ENCODE data around the gene ISOC2. TPM values are rescaled to one million over a fixed set of nuclear protein-coding genes. Genes with fewer than 3 reads are reported as not detected.

Gene ISOC2
- polyA plus RNA-seq, 3 donors = 14.8 to 20.2 (median 14.9) TPM

DNA sequence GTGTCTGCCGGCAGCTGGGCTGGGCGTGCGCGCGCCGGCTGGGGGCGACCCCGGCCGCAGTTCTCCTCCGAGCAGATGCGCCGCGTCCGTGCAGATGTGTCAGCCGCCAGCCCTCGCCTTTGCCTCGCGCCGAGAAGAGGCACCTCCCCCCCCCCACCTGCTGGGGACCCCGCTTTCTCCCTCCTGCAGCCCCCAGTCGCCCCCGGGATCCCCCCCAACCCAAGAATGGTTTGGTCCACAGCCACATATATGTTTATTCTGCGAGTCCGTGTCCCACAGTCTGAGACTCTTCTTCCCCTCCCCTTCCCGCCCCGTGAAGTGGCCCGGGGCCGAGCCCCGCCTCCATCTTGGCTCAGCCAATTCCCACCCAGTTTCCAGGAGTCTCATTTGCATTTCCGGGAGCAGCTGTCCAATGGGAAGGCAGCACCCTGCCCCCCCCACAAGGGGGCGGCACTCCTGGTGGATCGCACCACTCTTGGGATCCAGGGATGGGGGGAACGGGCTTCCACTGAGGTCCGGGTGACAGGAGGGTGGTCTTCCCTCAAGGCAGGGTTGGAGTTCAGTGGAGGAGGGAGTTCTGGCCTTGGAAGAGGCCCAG lies 8.6 kb downstream of the ISOC2 start:
- peaks cover 27 to 36% (median 29%) of the 10 kb centered on the region in 3 donors for H3K27me3 Mint-ChIP-seq (ENCODE audit: low read depth in 3 of 3)
- peaks cover 5 to 7% of the 10 kb centered on the region in 2 donors for H3K9me3 ChIP-seq (replicated peaks in 1 of 2; ENCODE audit: control insufficient read depth in 1 of 2, insufficient read depth in 1 of 2, low read length in 2 of 2)
- peaks cover 6% of the 10 kb centered on the region for H3K4me1 Mint-ChIP-seq
- peaks cover 0 to 14% (median 9%) of the 10 kb centered on the region in 7 donors for H3K9me3 Mint-ChIP-seq
- no peak overlapping the region for H2AFZ ChIP-seq (ENCODE audit: insufficient read depth, low read depth, low read length, poor library complexity, severe bottlenecking)
- no peak overlapping the region for H3K27ac Mint-ChIP-seq
- H3K36me3 Mint-ChIP-seq = peaks cover 17 to 28% of the 10 kb centered on the region in 2 donors
- H3K4me3 ChIP-seq (replicated peaks in 1 of 3; ENCODE audit: low read depth in 2 of 3, low read length in 3 of 3) = no peak overlapping the region
- intact Hi-C loops (cut with micrococcal nuclease) = loop anchor here (10.0 kb wide), 2 partner anchors 158 to 308 kb away; partner anchors contain the start of gene TNNT1 (in 1 of the 2)
- H3K4me2 ChIP-seq (replicated peaks; ENCODE audit: extremely low read depth, low read length, poor library complexity, severe bottlenecking) = no peak overlapping the region
- peaks cover 0 to 5% of the 10 kb centered on the region in 2 donors for H3K36me3 ChIP-seq (replicated peaks in 1 of 2; ENCODE audit: control insufficient read depth in 1 of 2, insufficient read depth in 2 of 2, low read length in 2 of 2)
- TF ChIP-seq, protein P1, sequence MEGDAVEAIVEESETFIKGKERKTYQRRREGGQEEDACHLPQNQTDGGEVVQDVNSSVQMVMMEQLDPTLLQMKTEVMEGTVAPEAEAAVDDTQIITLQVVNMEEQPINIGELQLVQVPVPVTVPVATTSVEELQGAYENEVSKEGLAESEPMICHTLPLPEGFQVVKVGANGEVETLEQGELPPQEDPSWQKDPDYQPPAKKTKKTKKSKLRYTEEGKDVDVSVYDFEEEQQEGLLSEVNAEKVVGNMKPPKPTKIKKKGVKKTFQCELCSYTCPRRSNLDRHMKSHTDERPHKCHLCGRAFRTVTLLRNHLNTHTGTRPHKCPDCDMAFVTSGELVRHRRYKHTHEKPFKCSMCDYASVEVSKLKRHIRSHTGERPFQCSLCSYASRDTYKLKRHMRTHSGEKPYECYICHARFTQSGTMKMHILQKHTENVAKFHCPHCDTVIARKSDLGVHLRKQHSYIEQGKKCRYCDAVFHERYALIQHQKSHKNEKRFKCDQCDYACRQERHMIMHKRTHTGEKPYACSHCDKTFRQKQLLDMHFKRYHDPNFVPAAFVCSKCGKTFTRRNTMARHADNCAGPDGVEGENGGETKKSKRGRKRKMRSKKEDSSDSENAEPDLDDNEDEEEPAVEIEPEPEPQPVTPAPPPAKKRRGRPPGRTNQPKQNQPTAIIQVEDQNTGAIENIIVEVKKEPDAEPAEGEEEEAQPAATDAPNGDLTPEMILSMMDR (IDR thresholded peaks at IDR 0.05) = no peak
- H3K4me1 ChIP-seq (ENCODE audit: control insufficient read depth in 1 of 2, insufficient read depth in 2 of 2, low read length in 2 of 2) = peaks cover 5 to 10% of the 10 kb centered on the region in 2 donors
- no peak overlapping the region for H3K27ac ChIP-seq (ENCODE audit: low read depth in 1 of 2, low read length in 2 of 2)
- 22% methylated on average over 29 of the region's 34 CpGs for WGBS (ENCODE audit: insufficient coverage)
- peak in 2 of 3 donors; percentile 24 to 38 for DNase-seq
- H3K79me2 ChIP-seq (ENCODE audit: insufficient read depth, low read length) = no peaks in the 10 kb centered on the region
- peaks cover 3% of the 10 kb centered on the region for H4K20me1 ChIP-seq (ENCODE audit: insufficient read depth, low read length)
- peak overlapping the region in 1 of 2 donors; percentile 9 for H3K4me3 Mint-ChIP-seq
- no peak overlapping the region for H3K9ac ChIP-seq (ENCODE audit: insufficient read depth, low read length, poor library complexity, severe bottlenecking)
- peaks cover 10 to 38% of the 10 kb centered on the region in 2 donors for H3K27me3 ChIP-seq (ENCODE audit: control insufficient read depth in 2 of 2, insufficient read depth in 2 of 2, low read length in 2 of 2)

- Histone ChIP-seq H3K79me2 (ENCODE audit: insufficient read depth, low read length) (no peaks in the 10 kb centered on the region), H3K4me2 (replicated peaks; ENCODE audit: extremely low read depth, low read length, poor library complexity, severe bottlenecking) (peak overlapping the region; percentile 2), H2AFZ (ENCODE audit: insufficient read depth, low read depth, low read length, poor library complexity, severe bottlenecking) (no peak overlapping the region), H3K27me3 (ENCODE audit: control insufficient read depth in 2 of 2, insufficient read depth in 2 of 2, low read length in 2 of 2) (peaks cover 10 to 44% of the 10 kb centered on the region in 2 donors), H3K9ac (ENCODE audit: insufficient read depth, low read length, poor library complexity, severe bottlenecking) (no peak overlapping the region), H3K4me1 (ENCODE audit: control insufficient read depth in 1 of 2, insufficient read depth in 2 of 2, low read length in 2 of 2) (peaks cover 5 to 10% of the 10 kb centered on the region in 2 donors), H3K9me3 (replicated peaks in 1 of 2; ENCODE audit: control insufficient read depth in 1 of 2, insufficient read depth in 1 of 2, low read length in 2 of 2) (peaks cover 5 to 7% of the 10 kb centered on the region in 2 donors), H4K20me1 (ENCODE audit: insufficient read depth, low read length) (peaks cover 3% of the 10 kb centered on the region), H3K36me3 (replicated peaks in 1 of 2; ENCODE audit: control insufficient read depth in 1 of 2, insufficient read depth in 2 of 2, low read length in 2 of 2) (peaks cover 0 to 5% of the 10 kb centered on the region in 2 donors), H3K4me3 (replicated peaks in 1 of 3; ENCODE audit: low read depth in 2 of 3, low read length in 3 of 3) (no peak overlapping the region), H3K27ac (ENCODE audit: low read depth in 1 of 2, low read length in 2 of 2) (no peak overlapping the region)
- Mint-ChIP-seq H3K4me3 (peak overlapping the region in 1 of 2 donors; percentile 65), H3K27ac (peak overlapping the region in 1 of 7 donors; percentile 50), H3K9me3 (peaks cover 0 to 14% (median 9%) of the 10 kb centered on the region in 7 donors), H3K4me1 (peaks cover 6% of the 10 kb centered on the region), H3K36me3 (peaks cover 17 to 26% of the 10 kb centered on the region in 2 donors), H3K27me3 (ENCODE audit: low read depth in 3 of 3) (peaks cover 27 to 36% (median 29%) of the 10 kb centered on the region in 3 donors)
- WGBS (ENCODE audit: insufficient coverage) = 3% methylated on average over 45 of the region's 57 CpGs
- intact Hi-C loops (cut with micrococcal nuclease) = loop anchor here (10.0 kb wide), 2 partner anchors 157 to 307 kb away; partner anchors contain the start of gene TNNT1 (in 1 of the 2)
- no peak for DNase-seq
- TF ChIP-seq, protein P1 (IDR thresholded peaks at IDR 0.05) = no peak
These were observed 9.3 kb downstream of the ISOC2 start for GRCh38 chr19:55451965-55452748.
